ENCODE measurements around the gene CACNA2D3. TPM values are rescaled to one million over a fixed set of nuclear protein-coding genes. Genes with fewer than 3 reads are reported as not detected.

Gene CACNA2D3
- total RNA-seq, 4 donors from 2014 or later: 0.55 to 3.4 (median 1.6) TPM

GRCh38 chr3:54176106-54176505, 53.8 kb downstream of the CACNA2D3 start:
- Histone ChIP-seq H3K4me1 (no peaks in the 10 kb centered on the region), H3K27ac (no peak overlapping the region), H3K4me3 (no peak overlapping the region), H3K27me3 (no peaks in the 10 kb centered on the region), H3K36me3 (no peaks in the 10 kb centered on the region), H3K9me3 (no peaks in the 10 kb centered on the region)
- intact Hi-C loops (cut with DNase I; ENCODE audit: low total_unique reads): no loop called here
- in situ Hi-C loops (cut with MboI; ENCODE audit: low pct_ligation_motif_present in 1 of 4, low pct_unique_long_range_greater_than_20kb in 1 of 4, low sequenced_read_pairs in 3 of 4): no loop called here
- 28 to 47% methylated on average over 3 of the region's 3 CpGs for WGBS, 2 donors (ENCODE audit: low coverage in 1 of 2)
- no peak for DNase-seq
- TF ChIP-seq CTCF (IDR thresholded peaks at IDR 0.05): no peak
- TF ChIP-seq POLR2A (IDR thresholded peaks at IDR 0.05): no peak
- TF ChIP-seq POLR2AphosphoS5 (IDR thresholded peaks at IDR 0.05): no peak
- no peak for TF ChIP-seq EP300 (IDR thresholded peaks at IDR 0.05; ENCODE audit: low read depth)

GRCh38 chr3:54177816-54178215, 55.5 kb downstream of the CACNA2D3 start:
- H3K36me3 ChIP-seq: no peaks in the 10 kb centered on the region
- H3K27me3 ChIP-seq: no peaks in the 10 kb centered on the region
- no peaks in the 10 kb centered on the region for H3K9me3 ChIP-seq
- no peak for DNase-seq
- in situ Hi-C loops (cut with MboI; ENCODE audit: low pct_ligation_motif_present in 1 of 4, low pct_unique_long_range_greater_than_20kb in 1 of 4, low sequenced_read_pairs in 3 of 4): no loop called here
- 61 to 73% methylated on average over 3 of the region's 3 CpGs for WGBS, 2 donors (ENCODE audit: low coverage in 1 of 2)
- TF ChIP-seq POLR2AphosphoS5 (IDR thresholded peaks at IDR 0.05): no peak
- H3K27ac ChIP-seq: no peak overlapping the region
- intact Hi-C loops (cut with DNase I; ENCODE audit: low total_unique reads): no loop called here
- H3K4me3 ChIP-seq: no peak overlapping the region
- no peaks in the 10 kb centered on the region for H3K4me1 ChIP-seq

GRCh38 chr3:54178376-54178775, 56.0 kb downstream of the CACNA2D3 start:
- in situ Hi-C loops (cut with MboI; ENCODE audit: low pct_ligation_motif_present in 1 of 4, low pct_unique_long_range_greater_than_20kb in 1 of 4, low sequenced_read_pairs in 3 of 4) (no loop called here), intact Hi-C loops (cut with DNase I; ENCODE audit: low total_unique reads) (no loop called here)
- no peak for DNase-seq
- Histone ChIP-seq H3K4me1 (no peaks in the 10 kb centered on the region), H3K27me3 (no peaks in the 10 kb centered on the region), H3K36me3 (no peaks in the 10 kb centered on the region), H3K27ac (no peak overlapping the region), H3K9me3 (no peaks in the 10 kb centered on the region), H3K4me3 (no peak overlapping the region)
- TF ChIP-seq POLR2AphosphoS5 (IDR thresholded peaks at IDR 0.05) (no peak), EP300 (IDR thresholded peaks at IDR 0.05; ENCODE audit: low read depth) (no peak), POLR2A (IDR thresholded peaks at IDR 0.05) (no peak), CTCF (IDR thresholded peaks at IDR 0.05) (no peak)
- WGBS, 2 donors (ENCODE audit: low coverage in 1 of 2): 91 to 94% methylated on average over 5 of the region's 5 CpGs

- Histone ChIP-seq H3K27me3 (no peaks in the 10 kb centered on the region), H3K4me1 (no peaks in the 10 kb centered on the region), H3K4me3 (no peak overlapping the region), H3K36me3 (no peaks in the 10 kb centered on the region), H3K27ac (no peak overlapping the region), H3K9me3 (no peaks in the 10 kb centered on the region)
- TF ChIP-seq POLR2AphosphoS5 (IDR thresholded peaks at IDR 0.05) (no peak), CTCF (IDR thresholded peaks at IDR 0.05) (no peak), EP300 (IDR thresholded peaks at IDR 0.05; ENCODE audit: low read depth) (no peak), POLR2A (IDR thresholded peaks at IDR 0.05) (no peak)
- intact Hi-C loops (cut with DNase I; ENCODE audit: low total_unique reads): loop anchor here (10.0 kb wide), 1 partner anchor 114 kb away; no protein-coding TSS in a partner anchor
- in situ Hi-C loops (cut with MboI; ENCODE audit: low pct_ligation_motif_present in 1 of 4, low pct_unique_long_range_greater_than_20kb in 1 of 4, low sequenced_read_pairs in 3 of 4): no loop called here
- DNase-seq: no peak
These were observed 58.6 kb downstream of the CACNA2D3 start for GRCh38 chr3:54180921-54181320.

GRCh38 chr3:54182242-54182641, 59.9 kb downstream of the CACNA2D3 start:
- WGBS, 2 donors (ENCODE audit: low coverage in 1 of 2): 65 to 79% methylated on average over 4 of the region's 4 CpGs
- no peaks in the 10 kb centered on the region for H3K4me1 ChIP-seq
- no peaks in the 10 kb centered on the region for H3K36me3 ChIP-seq
- H3K27me3 ChIP-seq: no peaks in the 10 kb centered on the region
- DNase-seq: no peak
- H3K27ac ChIP-seq: no peak overlapping the region
- no peak overlapping the region for H3K4me3 ChIP-seq
- intact Hi-C loops (cut with DNase I; ENCODE audit: low total_unique reads): loop anchor here (10.0 kb wide), 1 partner anchor 113 kb away; no protein-coding TSS in a partner anchor
- in situ Hi-C loops (cut with MboI; ENCODE audit: low pct_ligation_motif_present in 1 of 4, low pct_unique_long_range_greater_than_20kb in 1 of 4, low sequenced_read_pairs in 3 of 4): no loop called here
- H3K9me3 ChIP-seq: no peaks in the 10 kb centered on the region
- TF ChIP-seq CTCF (IDR thresholded peaks at IDR 0.05) (no peak), EP300 (IDR thresholded peaks at IDR 0.05; ENCODE audit: low read depth) (no peak)

Measured in transverse colon (tissue), 4 donors.